ENCODE measurements around the gene TRIM61. TPM values are rescaled to one million over a fixed set of nuclear protein-coding genes. Genes with fewer than 3 reads are reported as not detected.
A peak's percentile ranks its signal among the peaks of the same experiment; 100 is the strongest.
"Not testable (repeated sequence)": the region's sequence is repeated elsewhere in the genome, so short reads cannot be mapped to it uniquely, and the experiment has no call there.

TRIM61 gene
- total RNA-seq: 1 to 10 TPM in 7 of 9 donors, under 1 TPM in 2; 0.94 to 3.0 (median 2.1) TPM
- polyA plus RNA-seq: 1 to 10 TPM in 1 of 2 donors, under 1 TPM in 1; 0.76 to 2.1 TPM
- long read RNA-seq, donor 1, partial matches to known transcripts: 7 of 7 reads
- long read RNA-seq, donor 1, other reads (novel, unspliced or antisense): 0 of 7 reads
- long read RNA-seq, donor 2, partial matches to known transcripts: 8 of 11 reads
- long read RNA-seq, donor 2, other reads (novel, unspliced or antisense): 3 of 11 reads
- long read RNA-seq, donor 3, partial matches to known transcripts: 5 of 9 reads
- long read RNA-seq, donor 3, other reads (novel, unspliced or antisense): 4 of 9 reads

DNA sequence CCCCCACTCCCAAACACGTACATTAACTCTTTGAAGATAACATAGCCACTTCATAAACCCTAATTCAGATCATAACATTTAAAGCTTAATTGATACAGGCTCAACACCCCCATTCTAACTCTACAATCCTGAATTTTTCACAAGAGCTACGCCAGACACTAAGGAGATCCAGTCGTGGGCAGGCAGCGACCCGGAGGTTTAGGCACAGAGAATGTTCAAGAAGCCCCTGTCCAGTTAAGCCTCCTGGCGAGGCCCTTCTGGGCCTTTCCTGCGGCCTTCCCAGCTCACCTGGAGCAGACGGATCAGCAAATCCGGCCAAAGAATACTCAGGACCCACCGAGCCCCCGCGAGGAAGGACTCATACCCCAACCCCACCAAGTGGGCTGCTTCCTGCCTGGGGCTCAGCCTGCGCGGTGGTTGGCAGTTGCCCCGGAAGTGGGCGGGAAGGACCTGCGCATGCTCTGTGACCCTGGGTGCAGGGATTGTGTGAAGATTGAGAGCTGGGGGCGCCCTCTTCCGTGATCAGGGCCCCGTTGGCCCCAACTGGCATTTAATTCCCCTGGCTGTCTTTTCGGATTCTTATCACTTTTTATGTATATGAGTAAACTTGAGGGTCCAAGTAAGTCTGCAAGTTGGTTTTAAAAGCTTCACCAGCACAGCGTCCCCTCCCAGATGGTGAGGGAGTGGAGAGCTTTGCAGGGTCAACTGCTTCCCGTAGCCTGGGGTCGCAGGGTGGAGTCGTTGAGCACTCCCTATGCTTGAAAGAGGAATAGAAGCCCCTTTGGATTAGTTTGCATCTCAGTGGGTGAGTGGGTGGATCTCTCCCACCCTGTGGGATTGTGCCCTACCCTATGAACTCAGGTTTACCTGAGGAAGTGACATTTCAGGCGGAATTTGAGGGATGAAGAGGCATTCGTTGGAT, at the start of gene TRIM61:
TSS of gene TRIM61 (minus strand) at position 415 of the 922 bp plus-strand sequence. CDS start 7,655 bp downstream, outside the sequence.
- TF ChIP-seq, protein P1, sequence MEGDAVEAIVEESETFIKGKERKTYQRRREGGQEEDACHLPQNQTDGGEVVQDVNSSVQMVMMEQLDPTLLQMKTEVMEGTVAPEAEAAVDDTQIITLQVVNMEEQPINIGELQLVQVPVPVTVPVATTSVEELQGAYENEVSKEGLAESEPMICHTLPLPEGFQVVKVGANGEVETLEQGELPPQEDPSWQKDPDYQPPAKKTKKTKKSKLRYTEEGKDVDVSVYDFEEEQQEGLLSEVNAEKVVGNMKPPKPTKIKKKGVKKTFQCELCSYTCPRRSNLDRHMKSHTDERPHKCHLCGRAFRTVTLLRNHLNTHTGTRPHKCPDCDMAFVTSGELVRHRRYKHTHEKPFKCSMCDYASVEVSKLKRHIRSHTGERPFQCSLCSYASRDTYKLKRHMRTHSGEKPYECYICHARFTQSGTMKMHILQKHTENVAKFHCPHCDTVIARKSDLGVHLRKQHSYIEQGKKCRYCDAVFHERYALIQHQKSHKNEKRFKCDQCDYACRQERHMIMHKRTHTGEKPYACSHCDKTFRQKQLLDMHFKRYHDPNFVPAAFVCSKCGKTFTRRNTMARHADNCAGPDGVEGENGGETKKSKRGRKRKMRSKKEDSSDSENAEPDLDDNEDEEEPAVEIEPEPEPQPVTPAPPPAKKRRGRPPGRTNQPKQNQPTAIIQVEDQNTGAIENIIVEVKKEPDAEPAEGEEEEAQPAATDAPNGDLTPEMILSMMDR (IDR thresholded peaks at IDR 0.05): peak in 1 of 12 donors; percentile 19
- no peak for TF ChIP-seq POLR2A (IDR thresholded peaks at IDR 0.05)
- DNase-seq (peak; percentile 59 to 83 (median 73)), ATAC-seq (peak; percentile 91 to 99 (median 98))
- 11 to 17% (median 14%) methylated on average over 18 to 27 of the region's 27 CpGs for WGBS, 4 donors
- Histone ChIP-seq H3K36me3 (peaks cover 0 to 18% (median 7%) of the 10 kb centered on the region in 9 donors), H3K4me3 (peak within 1 kb of the TSS; percentile 31 to 78 (median 69)), H3K27me3 (no peaks in the 10 kb centered on the region), H3K4me1 (peaks cover 0 to 14% (median 0%) of the 10 kb centered on the region in 12 donors), H3K27ac (peak within 1 kb of the TSS in 10 of 12 donors; percentile 14 to 74 (median 47)), H3K9me3 (no peaks in the 10 kb centered on the region)
- intact Hi-C loops (cut with DNase I): no loop called here

DNA sequence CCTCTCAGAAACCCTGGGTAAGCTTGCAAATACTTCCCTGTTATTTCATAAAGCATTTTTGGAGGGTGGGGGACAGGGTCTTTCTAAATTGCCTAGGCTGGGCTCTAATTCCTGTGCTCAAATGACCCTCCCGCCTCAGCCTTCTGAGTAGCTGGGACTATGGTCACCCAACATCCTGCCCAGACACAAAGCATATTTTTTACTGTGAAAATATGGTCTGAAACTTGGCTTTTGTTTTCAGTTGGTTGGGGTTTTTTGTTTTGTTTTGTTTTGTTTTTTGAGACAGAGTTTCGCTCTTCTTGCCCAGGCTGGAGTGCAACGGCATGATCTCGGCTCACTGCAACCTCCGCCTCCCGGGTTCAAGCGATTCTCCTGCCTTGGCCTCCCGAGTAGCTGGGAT, 48.3 kb upstream of the TRIM61 start:
- H3K36me3 ChIP-seq; DNase-seq; H3K27me3 ChIP-seq; ATAC-seq; H3K4me3 ChIP-seq; H3K4me1 ChIP-seq; intact Hi-C loops (cut with DNase I); H3K9me3 ChIP-seq; H3K27ac ChIP-seq: not testable (repeated sequence)
- 93 to 96% (median 95%) methylated on average over 8 of the region's 8 CpGs for WGBS, 4 donors

DNA sequence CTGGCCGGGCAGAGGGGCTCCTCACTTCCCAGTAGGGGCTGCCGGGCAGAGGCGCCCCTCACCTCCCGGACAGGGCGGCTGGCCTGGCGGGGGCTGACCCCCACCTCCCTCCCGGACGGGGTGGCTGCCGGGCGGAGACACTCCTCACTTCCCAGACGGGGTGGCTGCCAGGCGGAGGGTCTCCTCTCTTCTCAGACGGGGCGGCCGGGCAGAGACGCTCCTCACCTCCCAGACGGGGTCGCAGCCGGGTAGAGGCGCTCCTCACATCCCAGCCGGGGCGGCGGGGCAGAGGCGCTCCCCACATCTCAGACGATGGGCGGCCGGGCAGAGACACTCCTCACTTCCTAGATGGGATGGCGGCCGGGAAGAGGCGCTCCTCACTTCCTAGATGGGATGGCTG, 42.5 kb upstream of the TRIM61 start:
- H3K4me3 ChIP-seq; H3K9me3 ChIP-seq; H3K4me1 ChIP-seq; ATAC-seq; H3K27ac ChIP-seq; DNase-seq; intact Hi-C loops (cut with DNase I); H3K27me3 ChIP-seq; H3K36me3 ChIP-seq: not testable (repeated sequence)
- 93 to 98% (median 94%) methylated on average over 17 to 30 of the region's 30 CpGs for WGBS, 4 donors

DNA sequence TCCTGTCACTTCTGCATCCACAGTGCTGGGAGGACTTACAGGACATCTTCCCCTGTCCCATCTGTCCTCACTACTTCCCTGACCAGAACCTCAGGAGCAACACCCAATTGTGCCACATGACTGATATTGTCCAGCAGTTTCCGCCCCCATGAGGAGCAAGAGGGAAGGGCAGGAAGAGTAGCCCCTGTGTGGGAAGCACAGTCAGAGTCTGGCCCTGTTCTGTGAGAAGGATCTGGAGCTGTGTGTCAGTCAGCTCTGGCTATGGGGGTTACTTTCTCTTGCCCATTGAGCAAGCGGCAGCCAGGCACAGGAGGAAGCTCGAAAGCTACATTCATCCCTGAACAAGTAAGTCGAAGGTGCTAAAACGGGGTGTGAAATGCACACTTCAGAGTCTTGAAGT, 39.5 kb upstream of the TRIM61 start:
- Histone ChIP-seq H3K4me3 (no peak overlapping the region), H3K27me3 (no peaks in the 10 kb centered on the region), H3K36me3 (no peaks in the 10 kb centered on the region), H3K4me1 (no peaks in the 10 kb centered on the region), H3K27ac (no peak overlapping the region), H3K9me3 (no peaks in the 10 kb centered on the region)
- intact Hi-C loops (cut with DNase I): no loop called here
- ATAC-seq (no peak), DNase-seq (no peak)
- no peak for TF ChIP-seq POLR2A (IDR thresholded peaks at IDR 0.05)
- TF ChIP-seq, protein P1 (IDR thresholded peaks at IDR 0.05): no peak
- 47 to 59% (median 57%) methylated on average over 5 of the region's 5 CpGs for WGBS, 4 donors

DNA sequence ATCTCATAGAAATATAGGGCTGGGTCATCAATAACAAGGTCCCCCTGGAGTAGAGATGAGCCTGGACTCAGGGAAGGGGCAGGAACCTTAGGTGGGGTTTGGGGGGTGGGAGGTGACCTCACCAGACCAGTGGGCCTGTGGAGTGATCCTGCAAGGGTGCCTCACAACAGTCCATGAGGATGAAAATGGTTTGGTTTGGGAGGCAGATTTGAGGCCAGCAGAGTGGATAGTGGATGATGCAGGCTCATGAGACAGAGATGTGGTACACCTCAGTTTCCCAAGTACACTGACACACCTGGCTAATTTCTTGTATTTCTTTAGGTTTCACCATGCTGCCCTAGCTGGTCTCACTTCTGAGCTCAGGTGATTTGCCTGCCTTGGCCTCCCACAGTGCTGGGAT, 36.2 kb upstream of the TRIM61 start:
- no peak for ATAC-seq
- Histone ChIP-seq H3K27me3 (peaks cover 0 to 4% (median 0%) of the 10 kb centered on the region in 9 donors), H3K27ac (no peak overlapping the region), H3K36me3 (no peaks in the 10 kb centered on the region), H3K4me1 (no peaks in the 10 kb centered on the region), H3K9me3 (no peaks in the 10 kb centered on the region), H3K4me3 (no peak overlapping the region)
- TF ChIP-seq, protein P1 (IDR thresholded peaks at IDR 0.05): no peak
- no peak for TF ChIP-seq POLR2A (IDR thresholded peaks at IDR 0.05)
- intact Hi-C loops (cut with DNase I): no loop called here
- no peak for DNase-seq
